CD4-positive, alpha-beta T cell treated with Interleukin-4 for 1 hour (primary cell): Measurements from ENCODE around the gene PRKCE.

ENCODE experiments used
- DNase-seq, 2 donors: peaks; one replicate each; pipeline ENCODE4 v3.0.0-alpha.2; 2020 to 2022

The PRKCE gene

GRCh38 chr2:45729753-45730512 is 78.5 kb downstream of the PRKCE start:
- peak; percentile 15 to 64 for DNase-seq

DNA sequence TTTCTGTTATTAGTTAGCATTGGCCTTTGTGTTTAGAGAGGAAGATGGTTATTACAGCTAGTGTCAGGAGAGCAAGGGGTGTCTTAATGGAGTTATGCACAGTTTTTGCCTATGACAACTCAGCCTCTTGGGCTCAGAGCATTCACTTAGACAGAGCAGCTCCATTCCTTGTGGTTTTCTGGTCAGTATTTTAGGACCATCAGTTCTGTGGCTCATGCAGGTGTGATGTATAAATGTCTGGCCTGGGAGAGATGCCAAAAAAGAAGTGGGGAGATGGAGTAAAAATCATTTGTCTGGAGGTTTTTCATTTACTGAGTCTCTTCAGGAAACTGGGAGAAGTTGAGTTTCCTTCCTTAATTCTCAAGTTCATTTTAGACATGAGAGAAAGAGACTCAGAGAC is 79.7 kb downstream of the PRKCE start:
- DNase-seq: no peak

DNA sequence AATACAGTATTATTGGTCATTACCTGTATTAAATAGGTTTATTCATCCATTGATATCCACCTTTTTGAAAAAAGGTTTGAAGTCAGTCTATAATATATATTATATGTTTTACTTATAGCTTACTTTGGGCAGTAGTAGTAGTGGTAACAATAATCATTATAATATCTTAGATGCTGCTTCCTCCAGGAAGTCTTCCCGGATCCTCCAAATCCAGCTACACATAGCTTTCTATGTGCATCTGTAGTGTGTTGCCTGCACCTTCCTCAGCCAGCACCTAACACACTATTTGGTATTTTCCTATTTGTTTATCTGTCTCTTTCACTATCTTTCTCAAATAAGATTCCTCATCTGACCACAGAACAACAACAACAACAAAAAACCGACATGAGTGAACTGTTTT is 81.0 kb downstream of the PRKCE start:
- DNase-seq: no peak

DNA sequence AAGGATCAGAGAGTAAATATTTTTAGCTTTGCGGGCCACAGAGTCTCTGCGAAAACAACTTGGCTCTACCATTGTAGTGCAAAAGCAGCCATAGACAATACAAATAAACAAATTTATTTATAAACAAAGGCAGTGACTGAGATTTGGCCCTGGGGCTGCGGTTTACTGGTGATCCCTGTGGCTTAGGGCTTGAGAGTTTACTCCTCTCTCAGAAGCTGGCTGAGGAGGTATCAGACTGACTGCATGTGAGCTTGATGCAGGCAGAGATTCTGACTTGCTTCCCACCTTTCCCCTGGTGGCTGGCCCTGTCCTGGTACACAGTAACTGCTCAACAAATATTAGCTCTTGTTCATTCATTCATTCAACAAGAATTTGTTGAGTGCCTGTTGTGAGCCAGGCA is 81.5 kb downstream of the PRKCE start:
- DNase-seq: no peak

DNA sequence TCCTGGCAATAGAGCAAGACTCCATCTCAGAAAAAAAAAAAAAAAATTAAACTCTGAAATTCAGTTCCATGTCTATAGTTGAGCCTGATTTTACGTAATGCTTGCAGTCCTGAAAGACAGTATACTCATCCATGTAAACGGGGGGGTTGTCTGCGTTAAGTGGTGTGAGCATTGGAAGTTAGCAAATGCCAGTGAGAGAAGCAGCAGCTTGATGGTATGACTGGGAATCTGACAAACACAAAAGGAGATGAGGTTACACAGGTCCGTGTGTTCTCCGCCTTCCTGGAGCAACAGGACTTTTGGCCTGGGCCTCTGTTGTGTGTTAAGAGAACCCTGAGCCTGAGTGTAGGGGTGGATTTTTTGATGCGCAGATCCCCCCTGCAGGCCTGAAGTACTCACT is 82.9 kb downstream of the PRKCE start:
- no peak for DNase-seq

GRCh38 chr2:45734952-45735351 is 83.5 kb downstream of the PRKCE start:
- DNase-seq: no peak

DNA sequence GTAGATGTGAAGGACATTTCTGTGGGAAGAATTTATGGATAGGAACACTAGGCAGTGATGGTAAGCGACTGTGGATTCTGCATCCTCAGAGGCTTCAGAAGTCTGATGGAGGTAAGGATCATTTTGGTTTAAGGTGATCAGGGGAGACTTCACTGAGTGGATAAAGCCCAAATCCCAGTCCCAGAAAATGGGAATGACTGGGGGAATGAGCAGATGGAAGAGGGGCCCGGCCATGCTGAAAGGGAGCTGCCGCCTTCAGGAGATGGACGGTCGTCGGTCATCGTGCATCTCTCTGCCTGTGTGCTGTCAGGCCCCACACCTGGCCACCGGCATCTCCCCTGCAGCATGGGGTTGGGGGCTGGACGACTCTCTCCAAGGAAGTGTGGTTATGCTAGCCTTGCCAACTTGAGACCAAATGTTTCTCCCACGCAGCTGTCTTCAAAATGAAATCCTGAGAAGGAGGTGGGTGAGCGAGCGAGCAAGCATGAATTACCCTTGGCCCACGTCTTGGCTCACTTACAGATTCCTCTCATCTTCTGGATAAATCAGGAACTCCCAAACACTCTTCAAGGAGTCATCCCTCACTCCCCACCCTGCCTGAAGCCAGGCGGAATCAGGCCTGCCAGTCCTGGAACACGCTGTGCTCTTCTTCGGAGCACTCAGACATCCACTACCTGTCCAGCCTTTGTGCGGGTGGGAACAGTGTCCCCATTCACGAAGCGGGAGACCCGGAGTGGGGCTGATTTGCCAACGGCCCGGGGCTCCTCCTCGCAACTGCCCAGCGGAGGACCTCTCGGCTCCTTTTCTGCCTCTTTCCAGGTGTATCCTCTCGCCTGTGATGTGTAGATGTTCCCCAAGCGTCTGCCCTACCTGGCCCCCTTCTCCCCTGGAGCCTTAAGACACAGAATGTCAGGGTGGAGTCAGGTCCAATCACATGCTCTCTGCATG is 85.6 kb downstream of the PRKCE start:
- DNase-seq: no peak

- no peak for DNase-seq
These were observed 88.5 kb downstream of the PRKCE start for GRCh38 chr2:45739796-45740485.

DNA sequence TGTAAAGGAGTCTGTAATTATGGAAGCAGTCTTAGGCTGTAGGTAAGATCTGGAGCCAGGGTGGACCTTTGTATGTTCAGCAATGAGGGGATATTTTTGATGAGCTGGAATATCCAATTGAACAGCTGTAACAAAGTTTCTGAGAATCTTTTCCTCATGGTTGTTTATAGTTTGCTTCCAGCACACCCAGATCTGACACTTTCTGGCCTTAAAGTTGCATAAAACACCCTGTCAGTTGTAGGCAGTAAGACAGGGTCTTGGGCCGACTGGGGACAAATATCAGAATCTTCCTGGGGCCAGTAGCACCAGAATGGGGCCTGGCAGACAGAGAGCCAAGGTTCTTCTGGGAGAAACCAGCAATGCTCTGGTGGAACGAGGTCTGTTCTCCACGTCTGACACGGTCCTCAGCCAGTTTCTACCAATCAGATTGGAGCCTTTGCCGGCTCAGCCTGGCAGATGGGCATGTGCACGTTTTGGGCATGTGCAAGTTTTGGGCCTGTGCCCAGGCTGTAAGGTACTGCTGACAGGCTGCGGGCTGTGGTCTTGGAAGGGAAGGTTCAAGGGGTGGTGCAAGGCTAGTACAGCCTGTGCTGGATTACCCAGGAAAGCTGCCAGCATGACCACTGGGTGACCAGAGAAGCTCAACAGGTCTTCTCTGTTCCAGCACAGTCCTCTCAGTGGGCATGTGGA is 89.8 kb downstream of the PRKCE start:
- DNase-seq: no peak

- DNase-seq: no peak
These were observed 92.3 kb downstream of the PRKCE start for GRCh38 chr2:45743531-45744396.

DNA sequence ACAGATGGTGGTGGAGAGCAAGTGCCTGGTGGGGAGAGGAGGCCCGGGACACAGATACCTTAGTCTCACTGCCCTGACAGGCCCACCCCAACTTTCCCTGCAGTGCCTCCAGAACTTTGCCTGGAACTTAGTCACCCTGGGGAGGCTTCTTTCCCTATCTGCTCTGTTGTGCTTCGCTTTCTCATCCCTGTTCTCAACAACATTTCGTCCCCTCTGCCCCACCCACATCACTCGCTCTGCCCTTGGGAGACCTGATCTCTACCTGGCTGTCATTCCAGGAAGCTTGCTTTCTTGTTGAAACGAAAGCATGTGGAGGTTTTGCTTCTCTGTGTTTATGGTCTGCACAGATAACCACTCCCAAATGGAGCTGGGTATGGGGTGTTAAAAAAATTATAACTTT is 93.8 kb downstream of the PRKCE start:
- no peak for DNase-seq

- no peak for DNase-seq
These were observed 95.4 kb downstream of the PRKCE start for GRCh38 chr2:45746888-45747287.

- no peak for DNase-seq
These were observed 95.9 kb downstream of the PRKCE start for GRCh38 chr2:45747363-45747762.

DNA sequence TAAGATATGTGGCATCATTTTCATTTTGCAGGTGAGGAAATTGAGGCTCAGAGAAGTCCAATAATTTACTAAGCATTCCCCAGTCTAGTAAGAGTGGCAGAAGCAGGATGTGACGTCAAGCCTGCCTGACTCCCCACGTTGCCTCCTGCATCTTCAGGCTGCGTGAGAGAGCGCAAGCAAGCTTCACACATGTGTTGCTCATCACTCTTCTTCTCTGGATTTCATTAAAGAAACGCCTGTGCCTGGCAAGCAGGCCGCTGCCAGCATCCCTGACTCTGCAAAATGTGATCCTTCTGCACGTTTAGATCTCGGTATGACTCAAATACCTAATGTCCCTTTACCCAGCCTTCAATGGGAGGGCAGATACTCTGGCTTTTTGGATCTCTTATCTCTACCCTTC is 96.8 kb downstream of the PRKCE start:
- DNase-seq: no peak

DNA sequence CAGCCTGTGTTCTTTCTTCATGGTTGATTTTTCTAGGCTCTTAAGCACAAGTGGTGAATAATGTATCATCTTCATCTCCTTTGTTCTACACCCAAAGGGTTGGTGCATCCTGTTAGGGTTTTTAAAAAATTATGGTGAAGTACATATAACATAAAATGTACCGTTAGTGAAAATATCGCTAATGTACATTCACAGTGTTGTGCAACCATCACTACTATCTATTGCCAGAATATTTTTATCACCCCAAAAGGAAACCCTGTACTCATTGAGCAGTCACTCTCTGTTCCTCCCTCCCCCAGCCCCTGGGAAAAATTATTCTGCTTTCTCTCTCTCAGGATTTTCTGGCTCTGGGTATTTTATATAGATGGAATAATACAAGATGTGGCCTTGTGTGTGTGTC is 98.5 kb downstream of the PRKCE start:
- DNase-seq: no peak

GRCh38 chr2:45750484-45750883 is 99.0 kb downstream of the PRKCE start:
- DNase-seq: no peak

DNA sequence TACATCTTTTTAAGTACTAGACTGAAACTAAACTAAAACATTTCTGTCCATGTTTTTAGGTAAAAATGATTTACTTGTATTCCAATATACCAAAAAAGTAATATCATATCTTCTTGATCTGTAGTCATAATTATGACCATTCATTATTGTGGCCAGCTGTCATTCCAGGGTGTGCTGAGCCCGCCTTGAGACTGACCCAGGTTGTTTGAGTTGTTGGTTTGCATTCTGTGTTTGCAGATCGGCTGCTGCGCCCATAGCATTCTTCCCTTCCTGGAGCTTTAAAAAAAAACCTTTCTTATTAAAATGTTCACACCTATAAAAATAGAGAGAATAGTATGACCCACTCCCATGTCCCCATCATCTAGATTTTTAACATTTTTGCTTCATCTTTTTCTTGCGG is 101.9 kb downstream of the PRKCE start:
- no peak for DNase-seq

GRCh38 chr2:45754131-45755010 is 102.9 kb downstream of the PRKCE start:
- no peak for DNase-seq

GRCh38 chr2:45755585-45756335 is 104.3 kb downstream of the PRKCE start:
- DNase-seq: no peak

DNA sequence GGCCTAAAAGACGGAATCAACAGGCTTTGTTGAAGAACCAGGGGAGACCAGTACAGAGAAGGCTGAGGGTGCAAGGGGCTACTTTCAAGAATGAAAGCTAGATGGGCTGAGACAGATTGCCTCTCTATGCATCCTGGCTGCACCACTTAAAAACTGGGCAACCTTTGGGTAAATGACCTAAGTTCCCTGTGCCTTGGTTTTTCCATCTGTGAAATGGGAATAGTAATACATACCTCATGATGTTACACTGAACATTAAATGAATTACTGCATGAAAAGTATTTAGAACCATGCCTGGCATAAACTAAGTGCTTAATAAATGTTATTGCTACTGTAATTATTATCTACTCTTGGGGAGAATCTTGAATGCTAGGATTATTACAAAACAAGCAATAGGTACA is 106.5 kb downstream of the PRKCE start:
- DNase-seq: no peak
